Thyroid gland (tissue), 4 donors: ENCODE results near the gene DLG3.

ENCODE experiments used
- CTCF ChIP-seq, 6 experiments: fragments of 200-600 bp in 3 of 6; fragments of 450-650 bp in 3 of 6; sonication (generic) in 3 of 6; IDR thresholded peaks; one replicate each; pipeline ENCODE4 v1.5.1; 2016 to 2019; ENCODE audit warnings: antibody characterized with exemption in 6 of 6, mild to moderate bottlenecking in 2 of 6, inconsistent platforms in 1 of 6, moderate library complexity in 1 of 6
- POLR2A ChIP-seq, 2 donors: fragments of 450-650 bp; IDR thresholded peaks; one replicate each; pipeline ENCODE4 v1.6.1; 2017; ENCODE audit warnings: antibody characterized with exemption in 2 of 2, mild to moderate bottlenecking in 2 of 2, moderate library complexity in 1 of 2

- TF ChIP-seq CTCF (IDR thresholded peaks at IDR 0.05) (no peak), POLR2A (IDR thresholded peaks at IDR 0.05) (no peak)
Measured at GRCh38 chrX:70480660-70481018, 36.0 kb downstream of the DLG3 start.
